Inferior parietal cortex (tissue), 1 donor: ENCODE measurements around the gene TBXAS1.

Source experiments
- DNase-seq: peaks from one replicate; pipeline ENCODE4 v3.0.0-alpha.2; 2016; ENCODE audit errors: extremely low spot score

The TBXAS1 gene

GRCh38 chr7:139946533-139946932 is 117.5 kb downstream of the TBXAS1 start:
- DNase-seq, result no peak

GRCh38 chr7:139947021-139947420 is 118.0 kb downstream of the TBXAS1 start:
- no peak for DNase-seq

- DNase-seq, result no peak
These were observed 119.1 kb downstream of the TBXAS1 start for GRCh38 chr7:139948167-139948566.

- DNase-seq, result no peak
These were observed 119.7 kb downstream of the TBXAS1 start for GRCh38 chr7:139948587-139949335.

- DNase-seq, result no peak
These were observed 120.6 kb downstream of the TBXAS1 start for GRCh38 chr7:139949629-139950028.

- DNase-seq, result no peak
These were observed 121.9 kb downstream of the TBXAS1 start for GRCh38 chr7:139950881-139951525.

GRCh38 chr7:139953229-139953628 is 124.2 kb downstream of the TBXAS1 start:
- no peak for DNase-seq

GRCh38 chr7:139955109-139955820 is 126.2 kb downstream of the TBXAS1 start:
- DNase-seq, result no peak

- DNase-seq, result no peak
These were observed 129.7 kb downstream of the TBXAS1 start for GRCh38 chr7:139958599-139959284.

GRCh38 chr7:139959285-139959628 is 130.2 kb downstream of the TBXAS1 start:
- no peak for DNase-seq

- no peak for DNase-seq
These were observed 130.7 kb downstream of the TBXAS1 start for GRCh38 chr7:139959718-139960117.

GRCh38 chr7:139960157-139960556 is 131.1 kb downstream of the TBXAS1 start:
- DNase-seq, result no peak

- no peak for DNase-seq
These were observed 137.0 kb downstream of the TBXAS1 start for GRCh38 chr7:139965942-139966628.

GRCh38 chr7:139966949-139967348 is 137.9 kb downstream of the TBXAS1 start:
- DNase-seq, result no peak

- no peak for DNase-seq
These were observed 139.9 kb downstream of the TBXAS1 start for GRCh38 chr7:139968931-139969330.

GRCh38 chr7:139972029-139972428 is 143.0 kb downstream of the TBXAS1 start:
- DNase-seq, result no peak

- no peak for DNase-seq
These were observed 144.3 kb downstream of the TBXAS1 start for GRCh38 chr7:139973101-139974050.

- DNase-seq, result no peak
These were observed 145.2 kb downstream of the TBXAS1 start for GRCh38 chr7:139974179-139974811.

- no peak for DNase-seq
These were observed 147.2 kb downstream of the TBXAS1 start for GRCh38 chr7:139976055-139976837.
